ENCODE results near the gene AIG1. TPM values are rescaled to one million over a fixed set of nuclear protein-coding genes. Genes with fewer than 3 reads are reported as not detected.
A peak's percentile ranks its signal among the peaks of the same experiment; 100 is the strongest.
"Not testable (repeated sequence)": the region's sequence is repeated elsewhere in the genome, so short reads cannot be mapped to it uniquely, and the experiment has no call there.

AIG1 gene
- total RNA-seq, 1 donor from 2014 or later: 2.6 TPM

DNA sequence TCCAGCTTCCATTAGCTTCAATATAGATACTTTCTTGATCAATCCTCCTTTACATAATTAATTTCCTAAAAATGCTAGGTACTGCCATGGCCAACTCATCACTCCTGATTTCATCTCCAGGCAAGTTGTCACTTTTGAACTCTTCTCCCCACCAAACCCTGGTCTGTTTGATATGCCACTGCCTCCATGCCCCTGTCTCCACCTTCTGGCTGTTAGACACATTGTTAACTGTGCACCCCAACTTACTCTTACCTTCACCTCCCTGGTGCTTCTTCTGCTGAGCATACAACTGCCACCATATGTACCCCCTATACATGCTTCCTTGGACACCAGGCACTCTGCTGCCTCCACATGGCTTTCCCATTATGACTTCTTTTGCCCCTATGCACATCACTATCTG, 21.9 kb upstream of the AIG1 start:
- Mint-ChIP-seq H3K4me1 (ENCODE audit: low read depth) (peaks cover 20% of the 10 kb centered on the region), H3K4me3 (no peak overlapping the region), H3K36me3 (ENCODE audit: low read depth) (no peaks in the 10 kb centered on the region), H3K9me3 (no peaks in the 10 kb centered on the region), H3K27me3 (ENCODE audit: insufficient read depth) (no peaks in the 10 kb centered on the region), H3K27ac (no peak overlapping the region)
- intact Hi-C loops (cut with micrococcal nuclease): no loop called here
- no peak for DNase-seq (ENCODE audit: low spot score)

- H3K27ac Mint-ChIP-seq: no peak overlapping the region
Measured at GRCh38 chr6:143039548-143039947, 21.1 kb upstream of the AIG1 start.

DNA sequence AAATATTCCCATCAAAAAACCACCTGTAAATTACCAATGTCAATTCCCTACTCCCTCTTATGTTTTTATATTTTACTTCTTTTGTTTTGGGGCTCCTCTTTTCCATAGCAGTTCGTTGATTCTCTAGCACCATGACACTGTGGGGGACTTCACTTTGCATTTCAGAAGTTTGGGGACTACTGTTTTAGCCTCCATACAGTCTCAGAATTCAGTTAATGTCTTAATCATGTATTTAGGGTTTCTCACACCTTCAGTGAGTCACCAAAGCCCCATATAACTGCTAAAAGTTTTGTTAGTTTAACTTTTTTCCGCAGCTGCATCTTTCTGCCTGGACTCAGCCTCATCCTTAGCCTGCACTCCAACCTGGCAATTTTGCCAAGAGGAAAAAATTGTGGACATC, 20.7 kb upstream of the AIG1 start:
- Mint-ChIP-seq H3K4me1 (ENCODE audit: low read depth) (peaks cover 20% of the 10 kb centered on the region), H3K9me3 (peaks cover 3% of the 10 kb centered on the region), H3K36me3 (ENCODE audit: low read depth) (no peaks in the 10 kb centered on the region), H3K27ac (no peak overlapping the region), H3K4me3 (no peak overlapping the region), H3K27me3 (ENCODE audit: insufficient read depth) (no peaks in the 10 kb centered on the region)
- DNase-seq (ENCODE audit: low spot score): no peak
- intact Hi-C loops (cut with micrococcal nuclease): no loop called here

More at GRCh38 chr6:143039548-143039947, 21.1 kb upstream of the AIG1 start:
- H3K4me3 Mint-ChIP-seq: no peak overlapping the region
- H3K9me3 Mint-ChIP-seq: peaks cover 3% of the 10 kb centered on the region
- H3K4me1 Mint-ChIP-seq (ENCODE audit: low read depth): peaks cover 20% of the 10 kb centered on the region
- DNase-seq (ENCODE audit: low spot score): no peak
- H3K36me3 Mint-ChIP-seq (ENCODE audit: low read depth): no peaks in the 10 kb centered on the region
- H3K27me3 Mint-ChIP-seq (ENCODE audit: insufficient read depth): no peaks in the 10 kb centered on the region
- intact Hi-C loops (cut with micrococcal nuclease): no loop called here

- H3K9me3 Mint-ChIP-seq; H3K4me3 Mint-ChIP-seq; H3K27ac Mint-ChIP-seq; H3K27me3 Mint-ChIP-seq (ENCODE audit: insufficient read depth); DNase-seq (ENCODE audit: low spot score); intact Hi-C loops (cut with micrococcal nuclease); H3K36me3 Mint-ChIP-seq (ENCODE audit: low read depth): not testable (repeated sequence)
- peaks cover 14% of the 10 kb centered on the region for H3K4me1 Mint-ChIP-seq (ENCODE audit: low read depth)
Measured at GRCh38 chr6:143044345-143044744, 16.3 kb upstream of the AIG1 start.

DNA sequence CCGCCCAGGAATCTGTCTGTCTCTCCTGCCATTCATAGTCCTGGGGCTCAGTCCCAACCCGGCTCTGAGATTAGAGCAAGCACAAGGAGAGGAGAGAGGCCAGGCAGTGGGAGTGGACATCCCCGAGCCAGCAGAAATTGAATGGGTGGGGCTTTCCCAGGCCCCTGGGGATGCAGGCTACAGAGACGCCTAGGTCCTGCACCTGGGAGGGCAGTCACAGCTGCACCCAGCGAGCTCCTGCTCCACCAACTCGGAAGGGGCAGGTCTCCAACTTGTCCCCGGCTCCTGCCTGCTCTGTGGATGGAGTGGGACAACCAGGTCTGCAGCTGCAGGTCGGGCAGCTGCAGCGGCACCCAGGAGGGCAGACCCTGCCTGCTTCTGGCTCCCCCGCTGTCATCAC, 11.1 kb upstream of the AIG1 start:
- Mint-ChIP-seq H3K36me3 (ENCODE audit: low read depth) (no peaks in the 10 kb centered on the region), H3K27ac (no peak overlapping the region), H3K4me3 (no peak overlapping the region), H3K27me3 (ENCODE audit: insufficient read depth) (peaks cover 8% of the 10 kb centered on the region), H3K4me1 (ENCODE audit: low read depth) (peaks cover 6% of the 10 kb centered on the region), H3K9me3 (no peaks in the 10 kb centered on the region)
- DNase-seq (ENCODE audit: low spot score): no peak
- intact Hi-C loops (cut with micrococcal nuclease): no loop called here

GRCh38 chr6:143050509-143050908, 10.2 kb upstream of the AIG1 start:
- DNase-seq (ENCODE audit: low spot score): no peak
- Mint-ChIP-seq H3K27me3 (ENCODE audit: insufficient read depth) (peaks cover 7% of the 10 kb centered on the region), H3K27ac (no peak overlapping the region), H3K4me1 (ENCODE audit: low read depth) (peaks cover 6% of the 10 kb centered on the region), H3K4me3 (no peak overlapping the region), H3K36me3 (ENCODE audit: low read depth) (no peaks in the 10 kb centered on the region), H3K9me3 (no peaks in the 10 kb centered on the region)
- intact Hi-C loops (cut with micrococcal nuclease): no loop called here

DNA sequence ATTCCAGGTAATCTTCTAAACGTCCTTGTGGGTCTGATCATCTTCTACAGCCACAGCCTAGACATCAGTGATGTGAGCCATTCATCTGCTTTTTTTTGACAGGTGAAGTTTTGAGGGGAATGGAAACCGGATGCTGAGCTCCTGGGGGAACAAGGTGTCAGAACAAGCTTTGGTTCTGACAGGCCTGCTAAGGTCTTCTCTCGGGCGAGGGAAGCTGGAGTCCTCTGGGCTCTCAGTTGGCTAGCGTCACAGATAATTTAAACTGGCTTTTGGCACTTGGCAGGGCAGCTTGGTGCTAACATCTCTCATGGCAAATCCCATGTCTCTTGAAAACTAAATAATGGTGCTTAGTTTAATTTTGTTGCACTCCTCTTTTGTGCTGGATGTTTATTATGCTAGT, 8.4 kb upstream of the AIG1 start:
- Mint-ChIP-seq H3K27me3 (ENCODE audit: insufficient read depth) (no peaks in the 10 kb centered on the region), H3K9me3 (no peaks in the 10 kb centered on the region), H3K4me1 (ENCODE audit: low read depth) (peaks cover 6% of the 10 kb centered on the region), H3K36me3 (ENCODE audit: low read depth) (no peaks in the 10 kb centered on the region), H3K4me3 (no peak overlapping the region), H3K27ac (no peak overlapping the region)
- intact Hi-C loops (cut with micrococcal nuclease): no loop called here
- DNase-seq (ENCODE audit: low spot score): no peak

GRCh38 chr6:143053856-143054255, 6.8 kb upstream of the AIG1 start:
- Mint-ChIP-seq H3K27ac (no peak overlapping the region), H3K9me3 (no peaks in the 10 kb centered on the region), H3K4me1 (ENCODE audit: low read depth) (peaks cover 8% of the 10 kb centered on the region), H3K36me3 (ENCODE audit: low read depth) (no peaks in the 10 kb centered on the region), H3K4me3 (no peak overlapping the region), H3K27me3 (ENCODE audit: insufficient read depth) (no peaks in the 10 kb centered on the region)
- intact Hi-C loops (cut with micrococcal nuclease): no loop called here
- DNase-seq (ENCODE audit: low spot score): no peak

GRCh38 chr6:143054329-143054728, 6.4 kb upstream of the AIG1 start:
- no peak overlapping the region for H3K4me3 Mint-ChIP-seq
- peaks cover 13% of the 10 kb centered on the region for H3K4me1 Mint-ChIP-seq (ENCODE audit: low read depth)
- H3K27ac Mint-ChIP-seq: no peak overlapping the region
- no peak for DNase-seq (ENCODE audit: low spot score)
- no peaks in the 10 kb centered on the region for H3K36me3 Mint-ChIP-seq (ENCODE audit: low read depth)
- intact Hi-C loops (cut with micrococcal nuclease): no loop called here
- H3K9me3 Mint-ChIP-seq: no peaks in the 10 kb centered on the region
- H3K27me3 Mint-ChIP-seq (ENCODE audit: insufficient read depth): no peaks in the 10 kb centered on the region

- no peaks in the 10 kb centered on the region for H3K36me3 Mint-ChIP-seq (ENCODE audit: low read depth)
- H3K4me1 Mint-ChIP-seq (ENCODE audit: low read depth): peaks cover 22% of the 10 kb centered on the region
- H3K9me3 Mint-ChIP-seq: no peaks in the 10 kb centered on the region
- intact Hi-C loops (cut with micrococcal nuclease): loop anchor here (5.0 kb wide), 1 partner anchor 87 kb away; no protein-coding TSS in a partner anchor
- no peak overlapping the region for H3K4me3 Mint-ChIP-seq
- DNase-seq (ENCODE audit: low spot score): no peak
- H3K27ac Mint-ChIP-seq: no peak overlapping the region
- no peaks in the 10 kb centered on the region for H3K27me3 Mint-ChIP-seq (ENCODE audit: insufficient read depth)
Measured at GRCh38 chr6:143055213-143055612, 5.5 kb upstream of the AIG1 start.

DNA sequence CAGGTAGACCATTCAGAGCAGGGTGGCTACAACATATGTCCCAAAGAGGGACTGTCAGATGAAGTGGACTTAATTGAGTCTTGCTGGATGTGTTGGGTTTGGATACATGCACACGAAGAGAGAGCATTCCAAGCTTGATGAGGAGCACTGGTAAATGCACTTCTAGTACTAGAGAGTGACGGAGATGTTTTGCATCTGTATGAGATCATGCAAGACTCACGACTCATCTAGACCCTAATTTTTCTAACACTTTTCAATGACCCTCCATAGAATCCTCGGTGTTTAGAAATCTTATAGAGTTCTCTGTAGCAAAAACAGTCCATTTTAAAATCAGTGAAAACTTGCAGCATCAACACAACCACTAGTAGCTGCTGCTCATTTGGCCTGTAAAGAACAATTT, 4.8 kb upstream of the AIG1 start:
- H3K36me3 Mint-ChIP-seq (ENCODE audit: low read depth): no peaks in the 10 kb centered on the region
- no peak overlapping the region for H3K4me3 Mint-ChIP-seq
- H3K4me1 Mint-ChIP-seq (ENCODE audit: low read depth): peaks cover 25% of the 10 kb centered on the region
- H3K9me3 Mint-ChIP-seq: no peaks in the 10 kb centered on the region
- H3K27ac Mint-ChIP-seq: no peak overlapping the region
- intact Hi-C loops (cut with micrococcal nuclease): loop anchor here (5.0 kb wide), 1 partner anchor 86 kb away; no protein-coding TSS in a partner anchor
- H3K27me3 Mint-ChIP-seq (ENCODE audit: insufficient read depth): no peaks in the 10 kb centered on the region
- no peak for DNase-seq (ENCODE audit: low spot score)

DNA sequence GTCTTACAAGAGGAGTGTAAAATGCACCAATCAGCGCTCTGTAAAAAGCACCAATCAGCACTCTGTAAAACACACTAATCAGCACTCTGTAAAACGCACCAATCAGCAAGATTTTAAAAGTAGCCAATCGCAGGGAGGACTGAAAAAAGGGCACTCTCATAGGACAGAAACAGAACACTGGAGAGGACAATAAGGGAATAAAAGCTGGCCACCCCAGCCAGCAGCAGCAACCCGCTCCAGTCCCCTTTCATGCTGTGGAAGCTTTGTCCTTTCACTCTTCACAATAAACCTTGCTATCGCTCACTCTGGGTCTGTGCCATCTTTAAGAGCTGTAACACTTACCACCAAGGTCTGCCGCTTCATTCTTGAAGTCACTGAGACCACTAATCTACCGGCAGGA, 1.7 kb upstream of the AIG1 start:
- intact Hi-C loops (cut with micrococcal nuclease): loop anchor here (5.0 kb wide), 1 partner anchor 83 kb away; no protein-coding TSS in a partner anchor
- H3K9me3 Mint-ChIP-seq: no peaks in the 10 kb centered on the region
- peak overlapping the region; percentile 15 for H3K27ac Mint-ChIP-seq

GRCh38 chr6:143059663-143060353, 881 bp upstream of the AIG1 start:
- H3K4me3 Mint-ChIP-seq: peak overlapping the region; percentile 90
- intact Hi-C loops (cut with micrococcal nuclease): loop anchor here (1.0 to 10.0 kb wide), 6 partner anchors 82 to 913 kb away; partner anchors contain the start of genes ADAT2, NMBR, PEX3 and VTA1
- DNase-seq (ENCODE audit: low spot score): no peak

More for the DNA sequence above, 1.7 kb upstream of the AIG1 start:
- DNase-seq (ENCODE audit: low spot score): no peak
- H3K4me3 Mint-ChIP-seq: peak overlapping the region; percentile 31
- no peaks in the 10 kb centered on the region for H3K36me3 Mint-ChIP-seq (ENCODE audit: low read depth)
- no peaks in the 10 kb centered on the region for H3K27me3 Mint-ChIP-seq (ENCODE audit: insufficient read depth)
- peaks cover 28% of the 10 kb centered on the region for H3K4me1 Mint-ChIP-seq (ENCODE audit: low read depth)

More at GRCh38 chr6:143059663-143060353, 881 bp upstream of the AIG1 start:
- Mint-ChIP-seq H3K27ac (peak overlapping the region; percentile 94), H3K27me3 (ENCODE audit: insufficient read depth) (no peaks in the 10 kb centered on the region), H3K4me1 (ENCODE audit: low read depth) (peaks cover 28% of the 10 kb centered on the region), H3K9me3 (no peaks in the 10 kb centered on the region), H3K36me3 (ENCODE audit: low read depth) (no peaks in the 10 kb centered on the region)
